Measurements from ENCODE around the gene REV3L. TPM values are rescaled to one million over a fixed set of nuclear protein-coding genes. Genes with fewer than 3 reads are reported as not detected.

REV3L gene
- total RNA-seq, 1 experiment from 2014 or later: 12.8 TPM

GRCh38 chr6:111450087-111450486 is 32.9 kb downstream of the REV3L start:
- H3K79me2 ChIP-seq (ENCODE audit: insufficient read depth, low read length): peaks cover 70% of the 10 kb centered on the region
- H3K4me1 ChIP-seq (ENCODE audit: control insufficient read depth in 1 of 2, insufficient read depth in 2 of 2, low read length in 2 of 2): no peaks in the 10 kb centered on the region
- no peaks in the 10 kb centered on the region for H3K36me3 ChIP-seq (ENCODE audit: control insufficient read depth in 1 of 2, insufficient read depth in 2 of 2, low read length in 2 of 2)
- CTCF ChIA-PET: no interaction called here
- no peak overlapping the region for H2AFZ ChIP-seq (ENCODE audit: low read depth, low read length, poor library complexity, severe bottlenecking)
- no peak for TF ChIP-seq SRF (IDR thresholded peaks at IDR 0.05; ENCODE audit: low read depth)
- no peak for TF ChIP-seq CEBPB (IDR thresholded peaks at IDR 0.05; ENCODE audit: low read depth)
- TF ChIP-seq SP1 (IDR thresholded peaks at IDR 0.05; ENCODE audit: low read depth): no peak
- TF ChIP-seq EZH2 (IDR thresholded peaks at IDR 0.05): no peak
- no peak for TF ChIP-seq ZBTB33 (IDR thresholded peaks at IDR 0.05; ENCODE audit: extremely low read depth, insufficient replicate concordance, low read length)
- TF ChIP-seq FOSL1 (IDR thresholded peaks at IDR 0.05; ENCODE audit: low read depth): no peak
- no peak for TF ChIP-seq CBX3 (IDR thresholded peaks at IDR 0.05; ENCODE audit: low read depth)
- TF ChIP-seq ZFX (IDR thresholded peaks at IDR 0.05): no peak
- TF ChIP-seq ELF1 (IDR thresholded peaks at IDR 0.05; ENCODE audit: borderline replicate concordance, low read depth): no peak
- TF ChIP-seq JUND (IDR thresholded peaks at IDR 0.05): no peak
- TF ChIP-seq YY1 (IDR thresholded peaks at IDR 0.05; ENCODE audit: extremely low read depth, insufficient replicate concordance, low read depth, low read length): no peak
- TF ChIP-seq MAX (IDR thresholded peaks at IDR 0.05): no peak
- TF ChIP-seq TCF7L2 (IDR thresholded peaks at IDR 0.05; ENCODE audit: borderline replicate concordance, extremely low read depth, insufficient read depth, insufficient read length): no peak
- TF ChIP-seq REST (IDR thresholded peaks at IDR 0.05; ENCODE audit: low read depth): no peak
- TF ChIP-seq ZNF274 (IDR thresholded peaks at IDR 0.05; ENCODE audit: low read depth, low read length): no peak
- no peak for TF ChIP-seq RAD21 (IDR thresholded peaks at IDR 0.05; ENCODE audit: low read depth)
- no peak for TF ChIP-seq EZH2phosphoT487 (IDR thresholded peaks at IDR 0.05; ENCODE audit: borderline replicate concordance)
- no peaks in the 10 kb centered on the region for H3K9me2 ChIP-seq (ENCODE audit: insufficient read depth)
- POLR2A ChIA-PET: no interaction called here
- no peak for DNase-seq (ENCODE audit: low read depth, low spot score)
- no peak overlapping the region for H3K4me2 ChIP-seq (ENCODE audit: low read length)
- intact Hi-C loops (cut with micrococcal nuclease): no loop called here
- RAD21 ChIA-PET (ENCODE audit: low non-redundant PET in 1 of 2, low total read pairs in 2 of 2, uncharacterized antibody in 2 of 2, unreplicated experiment in 2 of 2): no interaction called here
- H3K27ac ChIP-seq (ENCODE audit: low read depth, low read length): no peak overlapping the region
- BruUV-seq (replicated peaks): no TSS peak
- no peak overlapping the region for H3K4me3 ChIP-seq (replicated peaks in 1 of 2; ENCODE audit: low read depth in 1 of 2, low read length in 2 of 2)
- H3K27me3 ChIP-seq (ENCODE audit: insufficient read depth, low read length): no peaks in the 10 kb centered on the region
- no peaks in the 10 kb centered on the region for H3K9me3 ChIP-seq (ENCODE audit: control insufficient read depth in 1 of 2, insufficient read depth in 1 of 2, low read depth in 1 of 2, low read length in 2 of 2)
- no peak overlapping the region for H3K9ac ChIP-seq (ENCODE audit: low read length)
- H4K20me1 ChIP-seq (ENCODE audit: insufficient read depth): no peaks in the 10 kb centered on the region; the same call in 1 of the 2 replicates
- ATAC-seq: no peak
